GM12878 (cell line): ENCODE results near the gene NKX6-1. TPM values are rescaled to one million over a fixed set of nuclear protein-coding genes. Genes with fewer than 3 reads are reported as not detected.

ENCODE experiments used
- ATF7 ChIP-seq: fragments of 450-650 bp; IDR thresholded peaks from 2 replicates; pipeline ENCODE4 v1.6.1; 2016; ENCODE audit warnings: low read depth, mild to moderate bottlenecking
- CHD4 ChIP-seq: fragments of 200-600 bp; sonication (generic); IDR thresholded peaks from 2 replicates; pipeline ENCODE4 v1.6.1; 2016; ENCODE audit warnings: mild to moderate bottlenecking
- CUX1 ChIP-seq: IDR thresholded peaks from 2 replicates; pipeline ENCODE4 v1.6.1; 2012; ENCODE audit warnings: improper control_type of control experiment, low read depth, low read length; ENCODE audit not compliant: insufficient replicate concordance
- FOXK2 ChIP-seq: fragments of 450-650 bp; IDR thresholded peaks from 2 replicates; pipeline ENCODE4 v1.6.1; 2017; ENCODE audit warnings: mild to moderate bottlenecking, moderate library complexity
- FOXM1 ChIP-seq: IDR thresholded peaks from 2 replicates; pipeline ENCODE4 v1.6.1; 2012; ENCODE audit warnings: low read depth, mild to moderate bottlenecking, inconsistent platforms, low read length, moderate library complexity
- GATAD2B ChIP-seq: fragments of 450-650 bp; conservative IDR thresholded peaks from 2 replicates; pipeline ENCODE4 v1.6.1; 2017; ENCODE audit warnings: low read depth, mild to moderate bottlenecking, moderate library complexity
- LARP7 ChIP-seq: fragments of 450-650 bp; IDR thresholded peaks from 2 replicates; pipeline ENCODE4 v1.6.1; 2017; ENCODE audit warnings: mild to moderate bottlenecking
- YY1 ChIP-seq: IDR thresholded peaks from 2 replicates; pipeline ENCODE4 v1.6.1; 2011; ENCODE audit warnings: low read depth, mild to moderate bottlenecking, low read length
- ZBED1 ChIP-seq: IDR thresholded peaks from 2 replicates; pipeline ENCODE4 v1.6.1; 2016; ENCODE audit warnings: borderline replicate concordance
- polyA plus RNA-seq, 11 experiments: library from polyadenylated mRNA; depleted of rRNA in 4 of 11; unstranded in 6 of 11; stranded (reverse) in 5 of 11; fragments of >200 nt; fragmentation: Nextera tagmentation in 4 of 11; fragmentation: Illumina TruSeq in 1 of 11; extraction: Ambion mirVana in 4 of 11; extraction: Trizol in 1 of 11; gene quantifications; 1 replicate in 1 of 11; 2 replicates in 10 of 11; pipeline versions ENCODE4 v1.2.1 to v1.2.3, GENCODE V29; 2011 to 2016; ENCODE audit warnings: inconsistent platforms in 2 of 11, missing spikeins in 2 of 11, low read depth in 1 of 11
- total RNA-seq, 4 experiments: library from RNA; depleted of rRNA in 3 of 4; stranded (reverse); fragments of >200 nt in 3 of 4; fragmentation: Illumina TruSeq in 1 of 4; extraction: Trizol in 1 of 4; gene quantifications; 2 replicates each; pipeline versions ENCODE4 v1.2.1 to v1.2.3, GENCODE V29; 2013 to 2021
- TF ChIP-seq, protein P1 (sequence below): fragments of 450-650 bp; IDR thresholded peaks from 2 replicates; pipeline ENCODE4 v1.6.1; 2018; ENCODE audit warnings: borderline replicate concordance, mild to moderate bottlenecking; ENCODE audit not compliant: partially characterized antibody
- TF ChIP-seq, protein P2 (sequence below): IDR thresholded peaks from 2 replicates; pipeline ENCODE4 v1.6.1; 2011; ENCODE audit warnings: borderline replicate concordance, low read depth, mild to moderate bottlenecking, moderate library complexity, low read length; ENCODE audit not compliant: insufficient read depth, poor library complexity, severe bottlenecking
- TF ChIP-seq, protein P3 (sequence below): fragments of 150-350 bp; IDR thresholded peaks from 2 replicates; pipeline ENCODE4 v1.6.1; 2016; ENCODE audit warnings: low read depth, low read length

Gene NKX6-1
- total and polyA plus RNA-seq, 10 of the 15 experiments (the other 5 are each of a cell fraction or from before 2014, with no cell fraction given), result not detected

GRCh38 chr4:84479663-84480062, 19.4 kb downstream of the NKX6-1 start (continued):
- TF ChIP-seq, protein P1, sequence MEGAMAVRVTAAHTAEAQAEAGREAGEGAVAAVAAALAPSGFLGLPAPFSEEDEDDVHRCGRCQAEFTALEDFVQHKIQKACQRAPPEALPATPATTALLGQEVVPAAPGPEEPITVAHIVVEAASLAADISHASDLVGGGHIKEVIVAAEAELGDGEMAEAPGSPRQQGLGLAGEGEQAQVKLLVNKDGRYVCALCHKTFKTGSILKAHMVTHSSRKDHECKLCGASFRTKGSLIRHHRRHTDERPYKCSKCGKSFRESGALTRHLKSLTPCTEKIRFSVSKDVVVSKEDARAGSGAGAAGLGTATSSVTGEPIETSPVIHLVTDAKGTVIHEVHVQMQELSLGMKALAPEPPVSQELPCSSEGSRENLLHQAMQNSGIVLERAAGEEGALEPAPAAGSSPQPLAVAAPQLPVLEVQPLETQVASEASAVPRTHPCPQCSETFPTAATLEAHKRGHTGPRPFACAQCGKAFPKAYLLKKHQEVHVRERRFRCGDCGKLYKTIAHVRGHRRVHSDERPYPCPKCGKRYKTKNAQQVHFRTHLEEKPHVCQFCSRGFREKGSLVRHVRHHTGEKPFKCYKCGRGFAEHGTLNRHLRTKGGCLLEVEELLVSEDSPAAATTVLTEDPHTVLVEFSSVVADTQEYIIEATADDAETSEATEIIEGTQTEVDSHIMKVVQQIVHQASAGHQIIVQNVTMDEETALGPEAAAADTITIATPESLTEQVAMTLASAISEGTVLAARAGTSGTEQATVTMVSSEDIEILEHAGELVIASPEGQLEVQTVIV, result no peak
- TF ChIP-seq CUX1 (no peak), FOXM1 (no peak), LARP7 (no peak), CHD4 (no peak), GATAD2B (no peak), YY1 (no peak), ZBED1 (no peak), FOXK2 (no peak), ATF7 (no peak)
- TF ChIP-seq, protein P2, sequence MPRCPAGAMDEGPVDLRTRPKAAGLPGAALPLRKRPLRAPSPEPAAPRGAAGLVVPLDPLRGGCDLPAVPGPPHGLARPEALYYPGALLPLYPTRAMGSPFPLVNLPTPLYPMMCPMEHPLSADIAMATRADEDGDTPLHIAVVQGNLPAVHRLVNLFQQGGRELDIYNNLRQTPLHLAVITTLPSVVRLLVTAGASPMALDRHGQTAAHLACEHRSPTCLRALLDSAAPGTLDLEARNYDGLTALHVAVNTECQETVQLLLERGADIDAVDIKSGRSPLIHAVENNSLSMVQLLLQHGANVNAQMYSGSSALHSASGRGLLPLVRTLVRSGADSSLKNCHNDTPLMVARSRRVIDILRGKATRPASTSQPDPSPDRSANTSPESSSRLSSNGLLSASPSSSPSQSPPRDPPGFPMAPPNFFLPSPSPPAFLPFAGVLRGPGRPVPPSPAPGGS, result no peak
- TF ChIP-seq, protein P3, sequence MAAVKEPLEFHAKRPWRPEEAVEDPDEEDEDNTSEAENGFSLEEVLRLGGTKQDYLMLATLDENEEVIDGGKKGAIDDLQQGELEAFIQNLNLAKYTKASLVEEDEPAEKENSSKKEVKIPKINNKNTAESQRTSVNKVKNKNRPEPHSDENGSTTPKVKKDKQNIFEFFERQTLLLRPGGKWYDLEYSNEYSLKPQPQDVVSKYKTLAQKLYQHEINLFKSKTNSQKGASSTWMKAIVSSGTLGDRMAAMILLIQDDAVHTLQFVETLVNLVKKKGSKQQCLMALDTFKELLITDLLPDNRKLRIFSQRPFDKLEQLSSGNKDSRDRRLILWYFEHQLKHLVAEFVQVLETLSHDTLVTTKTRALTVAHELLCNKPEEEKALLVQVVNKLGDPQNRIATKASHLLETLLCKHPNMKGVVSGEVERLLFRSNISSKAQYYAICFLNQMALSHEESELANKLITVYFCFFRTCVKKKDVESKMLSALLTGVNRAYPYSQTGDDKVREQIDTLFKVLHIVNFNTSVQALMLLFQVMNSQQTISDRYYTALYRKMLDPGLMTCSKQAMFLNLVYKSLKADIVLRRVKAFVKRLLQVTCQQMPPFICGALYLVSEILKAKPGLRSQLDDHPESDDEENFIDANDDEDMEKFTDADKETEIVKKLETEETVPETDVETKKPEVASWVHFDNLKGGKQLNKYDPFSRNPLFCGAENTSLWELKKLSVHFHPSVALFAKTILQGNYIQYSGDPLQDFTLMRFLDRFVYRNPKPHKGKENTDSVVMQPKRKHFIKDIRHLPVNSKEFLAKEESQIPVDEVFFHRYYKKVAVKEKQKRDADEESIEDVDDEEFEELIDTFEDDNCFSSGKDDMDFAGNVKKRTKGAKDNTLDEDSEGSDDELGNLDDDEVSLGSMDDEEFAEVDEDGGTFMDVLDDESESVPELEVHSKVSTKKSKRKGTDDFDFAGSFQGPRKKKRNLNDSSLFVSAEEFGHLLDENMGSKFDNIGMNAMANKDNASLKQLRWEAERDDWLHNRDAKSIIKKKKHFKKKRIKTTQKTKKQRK, result no peak
